Measurements from ENCODE around the gene CRYBG1.

DNA sequence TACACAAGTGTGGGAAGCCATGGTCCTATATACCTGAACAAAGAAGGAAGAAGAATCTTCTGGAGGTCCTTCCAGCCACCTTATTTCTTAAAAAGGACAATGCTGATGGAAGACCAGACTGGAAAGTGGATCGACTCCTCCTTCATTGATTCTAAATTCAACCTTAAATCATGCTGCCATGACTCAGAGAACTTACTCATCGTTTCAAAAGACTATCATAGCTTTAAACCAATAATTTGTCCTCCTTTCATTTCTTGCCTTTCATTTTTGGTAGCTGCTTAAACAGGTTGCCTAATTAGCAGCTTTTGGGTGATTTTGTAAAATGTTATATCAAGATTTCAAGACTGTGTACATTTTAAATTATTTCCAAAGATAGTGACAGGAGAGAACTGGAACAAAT is 208.0 kb downstream of the CRYBG1 start:
- TF ChIP-seq CTCF (conservative IDR thresholded peaks at IDR 0.05; ENCODE audit: low read depth, low read length) (no peak), EZH2 (IDR thresholded peaks at IDR 0.05; ENCODE audit: low read length, unreplicated experiment) (no peak)

Data from PC-3 (cell line).